Activated T-cell treated with anti-CD3 and anti-CD28 coated beads for 4 hours (primary cell): ENCODE data around the gene MIA2.

ENCODE experiments used
- DNase-seq: peaks from one replicate; pipeline ENCODE4 v3.0.0-alpha.2; 2020

The MIA2 gene

GRCh38 chr14:39406560-39406959 lies 172.8 kb downstream of the MIA2 start:
- no peak for DNase-seq

- no peak for DNase-seq
Measured at GRCh38 chr14:39416072-39416471, 182.4 kb downstream of the MIA2 start.

GRCh38 chr14:39417014-39417413 lies 183.3 kb downstream of the MIA2 start:
- DNase-seq, result no peak

- DNase-seq, result no peak
Measured at GRCh38 chr14:39419272-39419671, 185.6 kb downstream of the MIA2 start.

GRCh38 chr14:39422243-39422642 lies 188.5 kb downstream of the MIA2 start:
- no peak for DNase-seq

- DNase-seq, result no peak
Measured at GRCh38 chr14:39423793-39424192, 190.1 kb downstream of the MIA2 start.

GRCh38 chr14:39425947-39426346 lies 192.2 kb downstream of the MIA2 start:
- DNase-seq, result no peak

- no peak for DNase-seq
Measured at GRCh38 chr14:39426605-39427004, 192.9 kb downstream of the MIA2 start.

GRCh38 chr14:39428118-39428517 lies 194.4 kb downstream of the MIA2 start:
- DNase-seq, result no peak

GRCh38 chr14:39430762-39431415 lies 197.2 kb downstream of the MIA2 start:
- DNase-seq, result no peak

- peak; percentile 22 for DNase-seq
Measured at GRCh38 chr14:39431416-39432178, 197.9 kb downstream of the MIA2 start.

- peak; percentile 93 for DNase-seq
Measured at GRCh38 chr14:39432179-39432618, 198.5 kb downstream of the MIA2 start, which contains the start of gene FBXO33. Gene FBXO33 (minus strand): TSS chr14:39432433. CDS start chr14:39432162, 271 bp downstream.

- peak; percentile 51 for DNase-seq
Measured at GRCh38 chr14:39432619-39433451, 199.1 kb downstream of the MIA2 start.

- DNase-seq, result no peak
Measured at GRCh38 chr14:39433452-39433813, 199.7 kb downstream of the MIA2 start.

- DNase-seq, result no peak
Measured at GRCh38 chr14:39434401-39434800, 200.7 kb downstream of the MIA2 start.

- DNase-seq, result no peak
Measured at GRCh38 chr14:39435241-39435640, 201.5 kb downstream of the MIA2 start.
